Smooth muscle cell of trachea (primary cell): ENCODE data around the gene ZNF747. TPM values are rescaled to one million over a fixed set of nuclear protein-coding genes. Genes with fewer than 3 reads are reported as not detected.

Experiments used
- total RNA-seq: library from RNA; depleted of rRNA; stranded (reverse); fragments of >200 nt; gene quantifications from 2 replicates; pipeline ENCODE4 v1.2.1, GENCODE V29; 2014

ZNF747 gene
- total RNA-seq = 9.9 and 19.4 TPM in 2 replicates

GRCh38 chr16:30534368-30535105 is at the start of gene ZNF747:
Gene ZNF747, minus strand, starts transcription at chr16:30534858. Its CDS starts 179 bp downstream, at chr16:30534679.

GRCh38 chr16:30571445-30572322 is 37.0 kb upstream of the ZNF747 start, which contains the start of gene ZNF688:
Gene ZNF688, minus strand, starts transcription at chr16:30571714. Its CDS starts 85 bp downstream, at chr16:30571629.

GRCh38 chr16:30557957-30558788 is 23.5 kb upstream of the ZNF747 start, which contains the start of gene ZNF764:
Gene ZNF764, minus strand, starts transcription at chr16:30558374. Its CDS starts 192 bp downstream, at chr16:30558182.

GRCh38 chr16:30526137-30526822 is 8.4 kb downstream of the ZNF747 start, which contains the start of gene ZNF768:
Gene ZNF768, minus strand, starts transcription at chr16:30526566. Its CDS starts 153 bp downstream, at chr16:30526413.

Other genes with a start within 250 kb of the ZNF747 start
- 39.0 and 42.6 TPM in 2 replicates for gene CD2BP2, start 179.6 kb downstream of the ZNF747 start, total RNA-seq
- gene TBC1D10B, start 164.4 kb downstream of the ZNF747 start, total RNA-seq = 41.5 and 49.0 TPM in 2 replicates
- not detected in 2 replicates for gene MYL11, start 160.1 kb downstream of the ZNF747 start, total RNA-seq
- 0.50 TPM in 1 of 2 replicates, not detected in the other for gene SEPTIN1, start 152.3 kb downstream of the ZNF747 start, total RNA-seq
- 5.4 and 8.3 TPM in 2 replicates for gene ZNF48, start 139.4 kb downstream of the ZNF747 start, total RNA-seq
- gene ZNF771, start 127.3 kb downstream of the ZNF747 start, total RNA-seq = 15.6 and 20.5 TPM in 2 replicates
- gene DCTPP1, start 104.8 kb downstream of the ZNF747 start, total RNA-seq = 7.9 and 16.9 TPM in 2 replicates
- gene SEPHS2, start 89.0 kb downstream of the ZNF747 start, total RNA-seq = 14.0 and 14.7 TPM in 2 replicates
- gene ITGAL, start 62.1 kb downstream of the ZNF747 start, total RNA-seq = under 0.01 TPM in 1 of 2 replicates, not detected in the other
- 14.3 and 27.5 TPM in 2 replicates for gene ZNF768, start 8.3 kb downstream of the ZNF747 start, total RNA-seq
- 6.3 and 6.5 TPM in 2 replicates for gene ZNF764, start 23.5 kb upstream of the ZNF747 start, total RNA-seq
- 13.2 and 13.6 TPM in 2 replicates for gene ZNF688, start 36.9 kb upstream of the ZNF747 start, total RNA-seq
- 6.4 and 8.3 TPM in 2 replicates for gene ZNF785, start 50.8 kb upstream of the ZNF747 start, total RNA-seq
- 5.4 and 7.1 TPM in 2 replicates for gene ZNF689, start 75.5 kb upstream of the ZNF747 start, total RNA-seq
- gene PRR14, start 116.1 kb upstream of the ZNF747 start, total RNA-seq = 4.8 and 8.8 TPM in 2 replicates
- gene FBRS, start 123.6 kb upstream of the ZNF747 start, total RNA-seq = 23.2 and 24.4 TPM in 2 replicates
- 26.8 and 30.9 TPM in 2 replicates for gene SRCAP, start 164.3 kb upstream of the ZNF747 start, total RNA-seq
- gene PHKG2, start 213.6 kb upstream of the ZNF747 start, total RNA-seq = 20.5 and 26.9 TPM in 2 replicates
- gene CFAP119, start 227.2 kb upstream of the ZNF747 start, total RNA-seq = 0.66 and 2.9 TPM in 2 replicates
- gene RNF40, start 227.5 kb upstream of the ZNF747 start, total RNA-seq = 81.9 and 103 TPM in 2 replicates